Heart right ventricle (tissue), 16 donors: ENCODE measurements around the gene TSGA10. TPM values are rescaled to one million over a fixed set of nuclear protein-coding genes. Genes with fewer than 3 reads are reported as not detected.
"Not testable (repeated sequence)": the region's sequence is repeated elsewhere in the genome, so short reads cannot be mapped to it uniquely, and the experiment has no call there.

Experiments used
- ATAC-seq, 8 donors: fragments of 200-7000 bp; cut with Tn5 transposase; one replicate each; pipeline ENCODE4 v1.9.1; 2020; ENCODE audit warnings: mild to moderate bottlenecking in 8 of 8, moderate library complexity in 8 of 8, moderate number of reproducible peaks in 1 of 8
- DNase-seq, 2 donors: peaks; one replicate each; pipeline ENCODE4 v3.0.0-alpha.2; 2020
- H3K27ac ChIP-seq, 10 donors: fragments of 200-600 bp; sonication (generic) in 2 of 10; one replicate each; pipeline versions ENCODE4 v1.5.0 to v1.8.0; 2020 to 2022; ENCODE audit warnings: mild to moderate bottlenecking in 3 of 10
- H3K27me3 ChIP-seq, 7 donors: fragments of 200-600 bp; one replicate each; pipeline ENCODE4 v1.8.0; 2021 to 2022; ENCODE audit warnings: mild to moderate bottlenecking in 2 of 7
- H3K36me3 ChIP-seq, 9 donors: fragments of 200-600 bp; sonication (generic) in 1 of 9; one replicate each; pipeline versions ENCODE4 v1.5.0 to v1.8.0; 2020 to 2022; ENCODE audit warnings: mild to moderate bottlenecking in 2 of 9
- H3K4me1 ChIP-seq, 9 donors: fragments of 200-600 bp; sonication (generic) in 1 of 9; one replicate each; pipeline versions ENCODE4 v1.5.0 to v1.8.0; 2020 to 2022; ENCODE audit warnings: mild to moderate bottlenecking in 4 of 9
- H3K4me3 ChIP-seq, 10 donors: fragments of 200-600 bp; sonication (generic) in 2 of 10; one replicate each; pipeline versions ENCODE4 v1.5.0 to v1.8.0; 2020 to 2022; ENCODE audit warnings: mild to moderate bottlenecking in 7 of 10, moderate library complexity in 2 of 10
- H3K9me3 ChIP-seq, 11 donors: fragments of 200-600 bp in 10 of 11; sonication (generic) in 2 of 11; one replicate each; pipeline versions ENCODE4 v1.5.0 to v1.8.0; 2013 to 2022; ENCODE audit warnings: mild to moderate bottlenecking in 2 of 11, control low read depth in 1 of 11, moderate library complexity in 1 of 11
- WGBS, 2 donors: extraction: QIAGEN DNeasy Blood & Tissue Kit; methylation state at CpG; one replicate each; pipeline ENCODE4 v1.1.7; 2013; ENCODE audit warnings: inconsistent platforms in 1 of 2; 5-methylcytosine and 5-hydroxymethylcytosine counted together
- intact Hi-C, 10 donors: fragments of 100-400 bp; cut with DNase I; formaldehyde crosslinking; loops; one replicate each; pipeline versions ENCODE4 v1.11.1 to v1.14.2; 2022
- polyA plus RNA-seq, 2 donors: library from polyadenylated mRNA; stranded (reverse); fragments of 200-250 nt; gene quantifications; one replicate each; pipeline ENCODE4 v1.2.3, GENCODE V29; 2013
- total RNA-seq, 10 donors: library from RNA; stranded (reverse); fragmentation: NEBNext Ultra II Directional in 3 of 10; extraction: Animal tissue kit (Norgen Biotek cat#: 25700) in 3 of 10; gene quantifications; one replicate each; pipeline versions ENCODE4 v1.2.1 to v1.2.4, GENCODE V29; 2021 to 2023
- TF ChIP-seq, protein P1 (sequence below), 9 donors: fragments of 200-600 bp; sonication (generic) in 2 of 9; IDR thresholded peaks; one replicate each; pipeline versions ENCODE4 v1.5.0 to v1.8.0; 2021 to 2022; ENCODE audit warnings: antibody characterized with exemption in 9 of 9, mild to moderate bottlenecking in 5 of 9, moderate library complexity in 1 of 9
- donor health status: Arrhythmogenic right ventricular cardiomyopathy.
- donor health status: ischemic (EF 13 %, LVEDD 7.1; RV severe dilation, severe dysfunction).
- donor health status: healthy with polysubstance abuse.
- donor health status: DM: no; HTN: yes; CAD: no.
- donor health status: DM: no; HTN: no; CAD: no.
- donor health status: ischemic (EF 25% LVEDD 6.9; RV normal size, moderate dysfunction).
- donor health status: ischemic (EF 25% LVEDD 5.7; RV mildly dilated, moderate dysfunction).
- donor health status: healthy.
- donor health status: DM: yes; HTN: yes; CAD: no.
- donor health status: Ischemic cardiomyopathy.
- donor health status: ischemic (EF 35%, LVEDD 5.7; RV mildly dilated, moderate dysfunction).
- donor health status: nonischemic (EF 11% LVEDD 7.7; RV severe dilation, severe dysfunction).
- donor health status: DM: yes; HTN: yes; CAD: no.
- donor health status: PGD.
- donor health status: ischemic (EF 29% LVEDD 5.4; RV normal size, mild dysfunction).
- donor health status: nonischemic (EF 23%, LVEDD 6.1; RV moderate dilation, normal function).

The TSGA10 gene
- total and polyA plus RNA-seq, 12 donors = 0.52 to 4.1 (median 2.6) TPM

DNA sequence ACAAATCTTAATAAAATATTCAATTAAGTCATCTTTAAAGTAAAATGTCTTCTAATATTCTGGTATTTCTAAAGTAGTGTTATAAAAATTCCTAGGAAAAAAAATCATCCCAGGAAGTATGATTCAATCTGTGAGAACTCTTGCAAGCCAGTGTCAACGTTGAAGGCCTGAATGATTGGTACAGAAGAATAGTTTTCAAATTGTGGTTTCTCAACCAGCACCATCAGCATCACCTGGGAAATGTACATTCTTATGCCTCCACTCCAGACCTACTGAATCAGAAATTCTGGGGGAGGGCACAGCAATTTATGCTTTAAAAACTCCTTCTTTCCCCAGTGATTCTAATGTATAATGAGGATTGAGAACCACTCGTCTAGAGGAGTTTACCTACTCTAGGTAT is 75.5 kb downstream of the TSGA10 start:
- ATAC-seq (no peak), DNase-seq (no peak)
- no peak overlapping the region for H3K4me3 ChIP-seq
- no peaks in the 10 kb centered on the region for H3K36me3 ChIP-seq
- no peaks in the 10 kb centered on the region for H3K4me1 ChIP-seq
- WGBS, 2 donors = 61 to 66% methylated on average over 2 of the region's 2 CpGs
- no peak overlapping the region for H3K27ac ChIP-seq
- no peaks in the 10 kb centered on the region for H3K9me3 ChIP-seq
- peaks cover 0 to 40% (median 22%) of the 10 kb centered on the region in 7 donors for H3K27me3 ChIP-seq
- intact Hi-C loops = no loop called here
- TF ChIP-seq, protein P1, sequence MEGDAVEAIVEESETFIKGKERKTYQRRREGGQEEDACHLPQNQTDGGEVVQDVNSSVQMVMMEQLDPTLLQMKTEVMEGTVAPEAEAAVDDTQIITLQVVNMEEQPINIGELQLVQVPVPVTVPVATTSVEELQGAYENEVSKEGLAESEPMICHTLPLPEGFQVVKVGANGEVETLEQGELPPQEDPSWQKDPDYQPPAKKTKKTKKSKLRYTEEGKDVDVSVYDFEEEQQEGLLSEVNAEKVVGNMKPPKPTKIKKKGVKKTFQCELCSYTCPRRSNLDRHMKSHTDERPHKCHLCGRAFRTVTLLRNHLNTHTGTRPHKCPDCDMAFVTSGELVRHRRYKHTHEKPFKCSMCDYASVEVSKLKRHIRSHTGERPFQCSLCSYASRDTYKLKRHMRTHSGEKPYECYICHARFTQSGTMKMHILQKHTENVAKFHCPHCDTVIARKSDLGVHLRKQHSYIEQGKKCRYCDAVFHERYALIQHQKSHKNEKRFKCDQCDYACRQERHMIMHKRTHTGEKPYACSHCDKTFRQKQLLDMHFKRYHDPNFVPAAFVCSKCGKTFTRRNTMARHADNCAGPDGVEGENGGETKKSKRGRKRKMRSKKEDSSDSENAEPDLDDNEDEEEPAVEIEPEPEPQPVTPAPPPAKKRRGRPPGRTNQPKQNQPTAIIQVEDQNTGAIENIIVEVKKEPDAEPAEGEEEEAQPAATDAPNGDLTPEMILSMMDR (IDR thresholded peaks at IDR 0.05) = no peak

DNA sequence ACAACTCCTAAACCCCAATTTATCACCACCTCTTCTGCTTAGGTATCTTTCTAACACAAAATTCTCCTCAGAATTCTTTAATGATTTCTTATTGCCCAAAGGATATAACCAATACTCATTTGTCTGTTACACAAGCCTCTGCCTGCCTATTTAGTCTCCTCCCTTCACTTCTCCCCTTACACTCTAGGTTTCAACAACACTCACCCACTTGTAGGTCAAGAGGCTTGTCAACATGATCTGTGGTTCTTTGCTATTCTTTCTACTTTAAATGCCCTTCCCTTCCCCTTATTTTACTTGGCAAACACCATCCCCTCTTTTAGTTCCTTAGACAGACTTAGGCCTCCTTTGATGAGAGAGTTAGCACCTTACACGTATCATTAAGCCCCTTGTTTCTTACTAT is 82.2 kb downstream of the TSGA10 start:
- TF ChIP-seq, protein P1 (IDR thresholded peaks at IDR 0.05) = no peak
- H3K9me3 ChIP-seq = no peaks in the 10 kb centered on the region
- intact Hi-C loops = no loop called here
- H3K4me1 ChIP-seq = no peaks in the 10 kb centered on the region
- no peak overlapping the region for H3K27ac ChIP-seq
- no peaks in the 10 kb centered on the region for H3K27me3 ChIP-seq
- no peak overlapping the region for H3K4me3 ChIP-seq
- ATAC-seq = no peak
- WGBS, 2 donors = 48 to 57% methylated on average over 1 of the region's 1 CpG
- DNase-seq = no peak
- H3K36me3 ChIP-seq = no peaks in the 10 kb centered on the region

DNA sequence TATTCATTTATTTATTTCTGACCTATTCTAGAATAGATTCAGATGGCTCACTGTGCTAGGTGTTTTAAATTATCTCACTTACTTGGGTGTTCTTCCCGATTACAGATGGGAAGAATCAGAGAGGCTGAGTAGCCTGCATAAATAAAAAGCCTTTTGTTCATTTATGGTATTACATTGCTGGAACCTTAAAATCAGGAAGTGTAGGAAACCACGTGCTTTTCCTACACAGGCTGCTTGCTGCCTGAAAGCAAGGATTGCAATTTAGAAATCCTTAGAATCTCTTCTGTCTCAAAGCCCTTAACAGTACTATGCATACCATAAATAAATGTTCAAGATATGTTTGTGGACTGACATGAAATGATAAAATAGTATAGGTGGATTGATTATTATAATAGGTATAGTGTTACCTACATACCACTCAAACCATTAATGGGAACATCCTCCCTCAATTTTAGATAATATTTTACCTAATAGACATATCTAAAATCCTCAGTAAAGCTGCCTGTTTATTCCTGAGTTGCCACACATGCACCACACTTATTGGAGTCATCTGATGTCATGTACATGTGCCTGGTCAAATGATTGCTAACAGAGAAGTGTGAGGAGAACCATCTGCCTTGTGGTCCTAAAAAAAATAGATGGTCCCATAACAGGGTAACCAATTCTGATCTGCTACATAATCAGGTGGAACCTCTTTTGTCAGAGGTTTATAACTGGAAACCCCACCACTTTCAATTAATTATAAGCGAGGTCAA is 86.7 kb downstream of the TSGA10 start:
- H3K27ac ChIP-seq = no peak overlapping the region
- H3K27me3 ChIP-seq = no peaks in the 10 kb centered on the region
- no peaks in the 10 kb centered on the region for H3K9me3 ChIP-seq
- intact Hi-C loops = loop anchor here in 8 of 10 donors (5.0 to 10.0 kb wide), 5 partner anchors 213 to 423 kb away; no protein-coding TSS in a partner anchor
- 68 to 72% methylated on average over 3 of the region's 3 CpGs for WGBS, 2 donors
- TF ChIP-seq, protein P1 (IDR thresholded peaks at IDR 0.05) = no peak
- no peaks in the 10 kb centered on the region for H3K36me3 ChIP-seq
- DNase-seq (no peak), ATAC-seq (no peak)
- peaks cover 0 to 14% (median 0%) of the 10 kb centered on the region in 9 donors for H3K4me1 ChIP-seq
- no peak overlapping the region for H3K4me3 ChIP-seq

DNA sequence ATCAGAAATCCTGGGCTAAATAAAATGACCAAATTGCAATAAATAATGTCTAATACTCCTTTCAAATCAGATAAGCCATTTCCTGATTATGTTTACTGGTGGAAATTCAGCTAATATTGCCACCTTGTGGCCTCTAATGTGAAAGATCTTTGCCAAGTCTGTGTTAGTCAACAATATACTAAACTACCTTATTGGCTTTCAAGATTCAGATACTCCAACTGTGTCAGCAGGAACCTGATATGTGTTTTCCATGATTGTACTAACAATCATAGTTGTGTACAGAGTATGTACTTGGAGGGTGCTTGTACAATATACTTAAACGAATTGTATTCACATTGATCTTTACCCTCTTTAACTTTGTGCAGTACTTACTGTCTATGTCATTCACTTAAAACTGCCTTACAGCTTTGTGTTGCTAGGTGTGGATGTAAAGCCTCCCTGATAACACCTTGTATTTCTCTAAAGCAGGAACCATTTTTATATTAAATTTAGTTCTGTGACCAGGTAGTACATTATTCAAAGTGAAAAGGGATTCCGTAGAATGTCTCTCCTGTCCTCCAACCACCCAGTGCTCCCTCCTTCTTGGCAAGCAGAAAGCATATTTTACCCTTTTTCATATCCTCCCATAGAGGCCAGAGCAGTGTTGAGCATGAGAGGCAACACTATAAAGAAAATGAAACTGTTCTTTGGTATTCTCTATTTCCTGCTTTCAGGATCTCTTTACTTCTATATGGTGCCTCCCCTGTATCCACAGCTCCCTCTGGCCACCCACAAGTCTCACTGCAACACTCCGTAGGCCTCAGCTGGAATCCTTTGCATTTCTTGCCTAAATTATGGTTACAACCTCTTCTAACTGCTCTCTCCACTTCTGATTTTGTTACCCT is 88.4 kb downstream of the TSGA10 start:
- TF ChIP-seq, protein P1 (IDR thresholded peaks at IDR 0.05) = peak in 8 of 9 donors; percentile 13 to 52 (median 40)
- Histone ChIP-seq H3K27ac (peak overlapping the region in 3 of 10 donors; percentile 12 to 66 (median 13)), H3K4me3 (peak overlapping the region in 1 of 10 donors; percentile 14), H3K27me3 (no peaks in the 10 kb centered on the region), H3K4me1 (peaks cover 0 to 14% (median 0%) of the 10 kb centered on the region in 9 donors), H3K9me3 (no peaks in the 10 kb centered on the region), H3K36me3 (no peaks in the 10 kb centered on the region)
- WGBS, 2 donors = 53 to 56% methylated on average over 3 of the region's 3 CpGs
- DNase-seq = no peak
- intact Hi-C loops = loop anchor here in 8 of 10 donors (5.0 to 10.0 kb wide), 5 partner anchors 212 to 422 kb away; no protein-coding TSS in a partner anchor
- peak in 7 of 8 donors; percentile 33 to 74 (median 61) for ATAC-seq

DNA sequence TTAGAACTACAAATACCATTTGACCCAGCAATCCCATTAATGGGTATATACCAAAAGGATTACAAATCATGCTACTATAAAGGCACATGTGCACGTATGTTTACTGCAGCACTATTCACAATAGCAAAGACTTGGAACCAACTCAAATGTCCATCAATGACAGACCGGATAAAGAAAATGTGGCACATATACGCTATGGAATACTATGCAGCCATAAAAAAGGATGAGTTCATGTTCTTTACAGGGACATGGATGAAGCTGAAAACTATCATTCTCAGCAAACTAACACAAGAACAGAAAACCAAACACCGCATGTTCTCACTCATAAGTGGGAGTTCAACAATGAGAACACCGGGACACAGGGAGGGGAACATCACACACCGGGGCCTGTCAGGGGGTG is 105.6 kb downstream of the TSGA10 start:
- 92 to 97% methylated on average over 6 of the region's 6 CpGs for WGBS, 2 donors
- H3K9me3 ChIP-seq = peaks cover 0 to 33% (median 5%) of the 10 kb centered on the region in 11 donors
- H3K4me3 ChIP-seq, H3K27ac ChIP-seq, H3K27me3 ChIP-seq, H3K36me3 ChIP-seq, DNase-seq, intact Hi-C loops, ATAC-seq, H3K4me1 ChIP-seq: not testable (repeated sequence)

DNA sequence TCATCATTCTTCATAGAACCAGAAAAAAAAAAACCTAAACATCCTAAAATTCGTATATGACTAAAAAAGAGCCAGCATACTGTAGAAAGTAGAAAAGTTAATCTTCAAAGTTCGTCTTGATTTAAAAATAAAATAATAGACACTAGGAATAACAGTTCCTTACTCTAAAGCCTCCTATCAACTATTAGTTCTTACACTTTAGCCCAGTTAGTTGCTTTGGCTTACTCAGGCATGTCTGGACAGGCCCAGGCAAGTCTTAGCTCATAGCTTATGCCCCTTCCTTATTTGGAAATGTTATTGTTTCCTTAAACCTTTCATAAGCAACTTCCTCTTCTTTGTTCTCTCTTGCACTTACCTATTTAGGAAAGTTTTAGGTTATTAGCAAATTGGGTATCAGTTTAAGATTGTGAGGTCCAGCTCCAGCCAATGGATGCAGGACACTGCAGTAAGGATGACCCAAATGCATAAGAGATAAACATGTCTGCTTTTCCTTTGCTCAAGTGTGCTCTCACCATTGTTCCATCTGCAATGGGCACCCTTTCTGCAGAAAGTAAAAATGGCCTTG is 113.9 kb downstream of the TSGA10 start:
- H3K9me3 ChIP-seq = peaks cover 0 to 23% (median 3%) of the 10 kb centered on the region in 11 donors
- H3K36me3 ChIP-seq, ATAC-seq, H3K27me3 ChIP-seq, H3K4me1 ChIP-seq, DNase-seq, H3K27ac ChIP-seq, intact Hi-C loops, H3K4me3 ChIP-seq: not testable (repeated sequence)
- 69 to 72% methylated on average over 2 of the region's 2 CpGs for WGBS, 2 donors
